DND-41 (cell line): ENCODE results near the gene ACOT6.

Source experiments
- CTCF ChIP-seq: IDR thresholded peaks from 2 replicates; pipeline ENCODE4 v1.5.1; 2012; ENCODE audit warnings: borderline replicate concordance, low read length, moderate library complexity, mild to moderate bottlenecking; ENCODE audit not compliant: poor library complexity, severe bottlenecking; ENCODE audit errors: extremely low read depth
- EZH2 ChIP-seq: IDR thresholded peaks from 3 replicates; pipeline ENCODE4 v1.6.1; 2012; ENCODE audit warnings: borderline replicate concordance, low read depth, mild to moderate bottlenecking, moderate library complexity, low read length, inconsistent platforms; ENCODE audit not compliant: severe bottlenecking

- no peak for TF ChIP-seq EZH2
- TF ChIP-seq CTCF: no peak
Measured at GRCh38 chr14:73645248-73645610, 32.9 kb downstream of the ACOT6 start.
